SK-N-SH treated with all-trans-retinoic acid at 6 μM for 48 hours (cell line): ENCODE results near the gene DBX1.

Source experiments
- ATAC-seq: fragments of 200-7000 bp; cut with Tn5 transposase; 3 replicates; pipeline ENCODE4 v1.9.1; 2020; ENCODE audit warnings: mild to moderate bottlenecking, moderate library complexity
- ARNTL ChIP-seq: fragments of 450-650 bp; formaldehyde crosslinking; IDR thresholded peaks from 2 replicates; pipeline ENCODE4 v1.5.0; 2020; ENCODE audit warnings: low read depth, mild to moderate bottlenecking, moderate library complexity, borderline replicate concordance
- BACH2 ChIP-seq: fragments of 250-450 bp; sonication (Bioruptor Pico); IDR thresholded peaks from 2 replicates; pipeline ENCODE4 v1.9.0; 2021; ENCODE audit warnings: mild to moderate bottlenecking, borderline replicate concordance
- CSRNP3 ChIP-seq: fragments of 250-450 bp; sonication (Bioruptor Pico); IDR thresholded peaks from 2 replicates; pipeline ENCODE4 v1.5.1; 2021; ENCODE audit warnings: mild to moderate bottlenecking, moderate library complexity
- ESRRG ChIP-seq: fragments of 250-450 bp; sonication (Bioruptor Pico); IDR thresholded peaks from 2 replicates; pipeline ENCODE4 v1.6.1; 2021; ENCODE audit warnings: mild to moderate bottlenecking
- GLIS3 ChIP-seq: fragments of 250-450 bp; sonication (Bioruptor Pico); IDR thresholded peaks from 2 replicates; pipeline ENCODE4 v1.5.0; 2020; ENCODE audit warnings: mild to moderate bottlenecking, moderate library complexity
- ISL1 ChIP-seq: fragments of 250-450 bp; sonication (Bioruptor Pico); IDR thresholded peaks from 2 replicates; pipeline ENCODE4 v2.1.2; 2022; ENCODE audit warnings: mild to moderate bottlenecking, moderate library complexity
- OSR1 ChIP-seq: fragments of 250-450 bp; sonication (Bioruptor Pico); IDR thresholded peaks from 2 replicates; pipeline ENCODE4 v1.8.0; 2022; ENCODE audit warnings: moderate library complexity, mild to moderate bottlenecking, inconsistent platforms
- PPARA ChIP-seq: fragments of 250-450 bp; sonication (Bioruptor Pico); IDR thresholded peaks from 2 replicates; pipeline ENCODE4 v1.5.0; 2020; ENCODE audit warnings: mild to moderate bottlenecking, borderline replicate concordance
- RARB ChIP-seq: fragments of 250-450 bp; sonication (Bioruptor Pico); IDR thresholded peaks from 2 replicates; pipeline ENCODE4 v1.8.0; 2021; ENCODE audit warnings: mild to moderate bottlenecking, moderate library complexity
- SNAI2 ChIP-seq: fragments of 250-450 bp; sonication (Bioruptor Pico); IDR thresholded peaks from 2 replicates; pipeline ENCODE4 v1.5.0; 2020; ENCODE audit warnings: mild to moderate bottlenecking, moderate library complexity
- TCF4 ChIP-seq: fragments of 250-450 bp; sonication (Bioruptor Pico); IDR thresholded peaks from 2 replicates; pipeline ENCODE4 v1.8.0; 2021; ENCODE audit warnings: mild to moderate bottlenecking, moderate library complexity, borderline replicate concordance
- TOX ChIP-seq: fragments of 250-450 bp; sonication (Bioruptor Pico); IDR thresholded peaks from 2 replicates; pipeline ENCODE4 v1.8.0; 2021; ENCODE audit warnings: mild to moderate bottlenecking, moderate library complexity, borderline replicate concordance
- ZC3H10 ChIP-seq: fragments of 250-450 bp; sonication (Bioruptor Pico); IDR thresholded peaks from 2 replicates; pipeline ENCODE4 v1.5.1; 2021; ENCODE audit warnings: mild to moderate bottlenecking, moderate library complexity
- ZFP3 ChIP-seq: fragments of 250-450 bp; sonication (Bioruptor Pico); IDR thresholded peaks from 2 replicates; pipeline ENCODE4 v1.5.0; 2020; ENCODE audit warnings: mild to moderate bottlenecking, moderate library complexity
- ZFP30 ChIP-seq: fragments of 450-650 bp; formaldehyde crosslinking; IDR thresholded peaks from 2 replicates; pipeline ENCODE4 v1.5.0; 2022; ENCODE audit warnings: mild to moderate bottlenecking, moderate library complexity
- ZNF565 ChIP-seq: fragments of 450-650 bp; formaldehyde crosslinking; conservative IDR thresholded peaks from 2 replicates; pipeline ENCODE4 v1.5.0; 2020; ENCODE audit warnings: low read depth, mild to moderate bottlenecking, moderate library complexity
- ZNF70 ChIP-seq: fragments of 450-650 bp; formaldehyde crosslinking; IDR thresholded peaks from 2 replicates; pipeline ENCODE4 v1.5.0; 2020; ENCODE audit warnings: mild to moderate bottlenecking, moderate library complexity
- ZNF8 ChIP-seq: fragments of 450-650 bp; formaldehyde crosslinking; IDR thresholded peaks from 2 replicates; pipeline ENCODE4 v1.5.0; 2020; ENCODE audit warnings: mild to moderate bottlenecking, moderate library complexity
- TF ChIP-seq, protein P1 (sequence below): fragments of 250-450 bp; sonication (Bioruptor Pico); IDR thresholded peaks from 2 replicates; pipeline ENCODE4 v1.5.0; 2020; ENCODE audit warnings: mild to moderate bottlenecking, moderate library complexity
- TF ChIP-seq, protein P2 (sequence below): fragments of 250-450 bp; sonication (Bioruptor Pico); IDR thresholded peaks from 2 replicates; pipeline ENCODE4 v1.8.0; 2021; ENCODE audit warnings: low read depth, mild to moderate bottlenecking, moderate library complexity, borderline replicate concordance
- TF ChIP-seq, protein P3 (sequence below): fragments of 250-450 bp; sonication (Bioruptor Pico); IDR thresholded peaks from 2 replicates; pipeline ENCODE4 v1.5.1; 2020; ENCODE audit warnings: low read depth, mild to moderate bottlenecking, moderate library complexity

Gene DBX1

DNA sequence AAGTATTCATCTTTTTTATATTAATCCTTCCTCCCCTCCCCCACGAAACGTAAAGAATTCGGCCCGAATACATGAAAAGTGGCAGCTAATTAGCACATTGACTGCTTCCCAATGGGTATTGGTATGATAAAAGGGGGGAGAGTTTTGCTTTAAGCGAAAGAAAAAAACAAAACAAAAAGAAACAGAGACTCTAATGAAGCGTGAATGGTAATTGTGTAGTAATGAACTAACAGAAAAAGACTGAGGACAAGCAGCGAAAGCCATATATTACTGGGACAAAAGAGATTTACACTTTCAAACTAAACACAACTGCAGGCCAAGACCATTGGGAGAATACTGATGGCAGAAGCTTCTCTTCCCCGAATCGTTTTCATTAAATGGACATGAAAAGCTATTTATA lies 2.5 kb downstream of the DBX1 start:
- no peak for ATAC-seq
- TF ChIP-seq ZC3H10 (CRISPR knock-in tag) (no peak), PPARA (CRISPR knock-in tag) (no peak), TOX (CRISPR knock-in tag) (no peak), ISL1 (CRISPR knock-in tag) (no peak), ESRRG (no peak), BACH2 (no peak), ZNF565 (CRISPR knock-in tag) (no peak), ZNF8 (CRISPR knock-in tag) (no peak), OSR1 (CRISPR knock-in tag) (no peak), ARNTL (CRISPR knock-in tag) (no peak), RARB (CRISPR knock-in tag) (no peak), GLIS3 (CRISPR knock-in tag) (no peak), ZFP3 (CRISPR knock-in tag) (no peak), CSRNP3 (CRISPR knock-in tag) (no peak), ZNF70 (CRISPR knock-in tag) (no peak)
- TF ChIP-seq, protein P1, sequence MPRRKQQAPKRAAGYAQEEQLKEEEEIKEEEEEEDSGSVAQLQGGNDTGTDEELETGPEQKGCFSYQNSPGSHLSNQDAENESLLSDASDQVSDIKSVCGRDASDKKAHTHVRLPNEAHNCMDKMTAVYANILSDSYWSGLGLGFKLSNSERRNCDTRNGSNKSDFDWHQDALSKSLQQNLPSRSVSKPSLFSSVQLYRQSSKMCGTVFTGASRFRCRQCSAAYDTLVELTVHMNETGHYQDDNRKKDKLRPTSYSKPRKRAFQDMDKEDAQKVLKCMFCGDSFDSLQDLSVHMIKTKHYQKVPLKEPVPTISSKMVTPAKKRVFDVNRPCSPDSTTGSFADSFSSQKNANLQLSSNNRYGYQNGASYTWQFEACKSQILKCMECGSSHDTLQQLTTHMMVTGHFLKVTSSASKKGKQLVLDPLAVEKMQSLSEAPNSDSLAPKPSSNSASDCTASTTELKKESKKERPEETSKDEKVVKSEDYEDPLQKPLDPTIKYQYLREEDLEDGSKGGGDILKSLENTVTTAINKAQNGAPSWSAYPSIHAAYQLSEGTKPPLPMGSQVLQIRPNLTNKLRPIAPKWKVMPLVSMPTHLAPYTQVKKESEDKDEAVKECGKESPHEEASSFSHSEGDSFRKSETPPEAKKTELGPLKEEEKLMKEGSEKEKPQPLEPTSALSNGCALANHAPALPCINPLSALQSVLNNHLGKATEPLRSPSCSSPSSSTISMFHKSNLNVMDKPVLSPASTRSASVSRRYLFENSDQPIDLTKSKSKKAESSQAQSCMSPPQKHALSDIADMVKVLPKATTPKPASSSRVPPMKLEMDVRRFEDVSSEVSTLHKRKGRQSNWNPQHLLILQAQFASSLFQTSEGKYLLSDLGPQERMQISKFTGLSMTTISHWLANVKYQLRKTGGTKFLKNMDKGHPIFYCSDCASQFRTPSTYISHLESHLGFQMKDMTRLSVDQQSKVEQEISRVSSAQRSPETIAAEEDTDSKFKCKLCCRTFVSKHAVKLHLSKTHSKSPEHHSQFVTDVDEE (CRISPR knock-in tag): no peak
- TF ChIP-seq, protein P2, sequence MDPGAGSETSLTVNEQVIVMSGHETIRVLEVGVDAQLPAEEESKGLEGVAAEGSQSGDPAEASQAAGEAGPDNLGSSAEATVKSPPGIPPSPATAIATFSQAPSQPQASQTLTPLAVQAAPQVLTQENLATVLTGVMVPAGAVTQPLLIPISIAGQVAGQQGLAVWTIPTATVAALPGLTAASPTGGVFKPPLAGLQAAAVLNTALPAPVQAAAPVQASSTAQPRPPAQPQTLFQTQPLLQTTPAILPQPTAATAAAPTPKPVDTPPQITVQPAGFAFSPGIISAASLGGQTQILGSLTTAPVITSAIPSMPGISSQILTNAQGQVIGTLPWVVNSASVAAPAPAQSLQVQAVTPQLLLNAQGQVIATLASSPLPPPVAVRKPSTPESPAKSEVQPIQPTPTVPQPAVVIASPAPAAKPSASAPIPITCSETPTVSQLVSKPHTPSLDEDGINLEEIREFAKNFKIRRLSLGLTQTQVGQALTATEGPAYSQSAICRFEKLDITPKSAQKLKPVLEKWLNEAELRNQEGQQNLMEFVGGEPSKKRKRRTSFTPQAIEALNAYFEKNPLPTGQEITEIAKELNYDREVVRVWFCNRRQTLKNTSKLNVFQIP (CRISPR knock-in tag): no peak
- TF ChIP-seq, all 23 proteins: peak for 0

DNA sequence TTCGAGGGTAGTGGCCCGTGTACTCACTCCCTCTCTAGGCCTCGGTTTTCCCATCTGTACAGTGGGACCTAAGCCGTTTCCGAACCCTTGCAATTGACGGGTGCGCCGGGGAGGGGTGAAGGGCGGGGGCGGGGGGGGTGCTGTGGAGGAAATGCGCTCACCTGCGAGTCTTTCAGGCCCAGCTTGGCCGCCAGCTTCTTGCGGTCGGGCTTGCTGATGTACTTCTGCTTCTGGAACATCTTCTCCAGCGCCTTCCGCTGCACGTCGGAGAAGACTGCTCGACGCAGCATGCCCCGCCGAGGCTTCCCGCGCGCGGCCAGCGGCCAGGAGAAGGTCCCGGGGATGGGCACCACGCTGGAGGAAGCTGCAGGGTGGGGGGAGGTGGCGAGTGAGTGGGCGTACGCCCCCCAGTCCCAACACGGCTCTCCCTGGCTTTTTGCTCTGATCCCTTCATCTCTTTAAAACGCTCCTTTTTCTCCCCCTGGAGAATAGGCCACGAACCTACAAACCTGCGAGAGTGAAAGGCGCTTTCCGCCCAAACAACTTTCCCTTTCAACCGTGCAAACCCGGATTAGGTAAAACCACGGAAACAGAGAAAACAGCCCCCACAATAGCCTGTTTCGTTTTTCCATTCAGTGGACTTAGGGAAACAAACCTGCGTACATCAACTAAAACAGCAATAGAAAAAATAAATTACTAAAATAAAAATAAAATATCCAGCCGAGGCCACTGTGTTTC lies 3.2 kb downstream of the DBX1 start:
- ATAC-seq: no peak
- TF ChIP-seq TCF4: no peak
- TF ChIP-seq BACH2: no peak
- TF ChIP-seq ZNF565 (CRISPR knock-in tag): no peak
- no peak for TF ChIP-seq GLIS3 (CRISPR knock-in tag)
- TF ChIP-seq ZFP30 (CRISPR knock-in tag): no peak
- TF ChIP-seq ARNTL (CRISPR knock-in tag): no peak
- TF ChIP-seq PPARA (CRISPR knock-in tag): no peak
- TF ChIP-seq SNAI2 (CRISPR knock-in tag): no peak
- no peak for TF ChIP-seq ZFP3 (CRISPR knock-in tag)
- TF ChIP-seq, protein P3, sequence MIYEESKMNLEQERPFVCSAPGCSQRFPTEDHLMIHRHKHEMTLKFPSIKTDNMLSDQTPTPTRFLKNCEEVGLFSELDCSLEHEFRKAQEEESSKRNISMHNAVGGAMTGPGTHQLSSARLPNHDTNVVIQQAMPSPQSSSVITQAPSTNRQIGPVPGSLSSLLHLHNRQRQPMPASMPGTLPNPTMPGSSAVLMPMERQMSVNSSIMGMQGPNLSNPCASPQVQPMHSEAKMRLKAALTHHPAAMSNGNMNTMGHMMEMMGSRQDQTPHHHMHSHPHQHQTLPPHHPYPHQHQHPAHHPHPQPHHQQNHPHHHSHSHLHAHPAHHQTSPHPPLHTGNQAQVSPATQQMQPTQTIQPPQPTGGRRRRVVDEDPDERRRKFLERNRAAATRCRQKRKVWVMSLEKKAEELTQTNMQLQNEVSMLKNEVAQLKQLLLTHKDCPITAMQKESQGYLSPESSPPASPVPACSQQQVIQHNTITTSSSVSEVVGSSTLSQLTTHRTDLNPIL (CRISPR knock-in tag): no peak
- no peak for TF ChIP-seq ZNF8 (CRISPR knock-in tag)

GRCh38 chr11:20156280-20156875 lies 3.9 kb downstream of the DBX1 start:
- no peak for ATAC-seq
- TF ChIP-seq ARNTL (CRISPR knock-in tag) (no peak), GLIS3 (CRISPR knock-in tag) (no peak), ZFP3 (CRISPR knock-in tag) (no peak), ZNF565 (CRISPR knock-in tag) (no peak), ZNF70 (CRISPR knock-in tag) (no peak), RARB (CRISPR knock-in tag) (no peak), TCF4 (no peak), PPARA (CRISPR knock-in tag) (no peak)
- TF ChIP-seq, protein P2 (CRISPR knock-in tag): no peak
- TF ChIP-seq, all 23 proteins: peak for 0
